CD14-positive monocyte (primary cell): ENCODE data around the gene EP400. TPM values are rescaled to one million over a fixed set of nuclear protein-coding genes. Genes with fewer than 3 reads are reported as not detected.

ENCODE experiments used
- DNase-seq, 3 donors: peaks; one replicate each; pipeline ENCODE4 v3.0.0-alpha.2; 2011 to 2022
- H2AFZ ChIP-seq: 2 replicates; pipeline ENCODE4 v1.6.0; 2012; ENCODE audit warnings: mild to moderate bottlenecking, low read depth, low read length, inconsistent platforms; ENCODE audit not compliant: insufficient read depth, poor library complexity, severe bottlenecking
- H3K27ac ChIP-seq, 2 donors: 1 replicate in 1 of 2; 2 replicates in 1 of 2; pipeline ENCODE4 v1.5.1; 2012 to 2013; ENCODE audit warnings: low read length in 2 of 2, control low read depth in 1 of 2, inconsistent platforms in 1 of 2, low read depth in 1 of 2, mild to moderate bottlenecking in 1 of 2
- H3K27me3 ChIP-seq, 2 donors: one replicate each; pipeline versions ENCODE4 v1.6.0 to v1.6.1; 2011 to 2013; ENCODE audit warnings: low read length in 2 of 2; ENCODE audit not compliant: control insufficient read depth in 2 of 2, insufficient read depth in 2 of 2
- H3K36me3 ChIP-seq, 2 donors: replicated peaks in 1 of 2; 1 replicate in 1 of 2; 2 replicates in 1 of 2; pipeline versions ENCODE4 v1.5.1 to v1.6.1; 2012 to 2013; ENCODE audit warnings: low read length in 2 of 2, control low read depth in 1 of 2, inconsistent platforms in 1 of 2, mild to moderate bottlenecking in 1 of 2; ENCODE audit not compliant: insufficient read depth in 2 of 2, control insufficient read depth in 1 of 2
- H3K4me1 ChIP-seq, 2 donors: 1 replicate in 1 of 2; 2 replicates in 1 of 2; pipeline versions ENCODE4 v1.5.1 to v1.6.1; 2012 to 2013; ENCODE audit warnings: low read length in 2 of 2, control low read depth in 1 of 2, inconsistent platforms in 1 of 2, mild to moderate bottlenecking in 1 of 2, moderate library complexity in 1 of 2; ENCODE audit not compliant: insufficient read depth in 2 of 2, control insufficient read depth in 1 of 2
- H3K4me2 ChIP-seq: replicated peaks from 2 replicates; pipeline ENCODE3; 2012; ENCODE audit warnings: low read length, moderate library complexity, mild to moderate bottlenecking; ENCODE audit not compliant: poor library complexity, severe bottlenecking; ENCODE audit errors: extremely low read depth
- H3K4me3 ChIP-seq, 3 experiments: fragments of 200-600 bp in 1 of 3; sonication (generic) in 1 of 3; replicated peaks in 1 of 3; 1 replicate in 2 of 3; 2 replicates in 1 of 3; pipeline ENCODE4 v1.5.1; 2011 to 2013; ENCODE audit warnings: low read length in 3 of 3, mild to moderate bottlenecking in 3 of 3, control low read depth in 2 of 3, low read depth in 2 of 3, inconsistent platforms in 1 of 3, moderate library complexity in 1 of 3
- H3K79me2 ChIP-seq: 2 replicates; pipeline ENCODE4 v1.6.0; 2012; ENCODE audit warnings: mild to moderate bottlenecking, control low read depth, inconsistent platforms, low read length, moderate library complexity; ENCODE audit not compliant: insufficient read depth
- H3K9ac ChIP-seq: 2 replicates; pipeline ENCODE4 v1.6.0; 2017; ENCODE audit warnings: low read length, mild to moderate bottlenecking; ENCODE audit not compliant: insufficient read depth, poor library complexity, severe bottlenecking
- H3K9me3 ChIP-seq, 2 donors: replicated peaks in 1 of 2; 1 replicate in 1 of 2; 2 replicates in 1 of 2; pipeline versions ENCODE4 v1.5.1 to v1.6.1; 2012 to 2013; ENCODE audit warnings: low read length in 2 of 2, control low read depth in 1 of 2; ENCODE audit not compliant: control insufficient read depth in 1 of 2, insufficient read depth in 1 of 2
- H4K20me1 ChIP-seq: 2 replicates; pipeline ENCODE4 v1.6.0; 2012; ENCODE audit warnings: mild to moderate bottlenecking, low read length, control low read depth, moderate library complexity; ENCODE audit not compliant: insufficient read depth
- H3K27ac Mint-ChIP-seq, 7 donors: one replicate each; pipeline ENCODE4 v1.8.0; 2020; ENCODE audit warnings: mild to moderate bottlenecking in 7 of 7, mixed read lengths in 7 of 7, moderate library complexity in 6 of 7, inconsistent platforms in 2 of 7
- H3K27me3 Mint-ChIP-seq, 3 donors: one replicate each; pipeline ENCODE4 v1.8.0; 2021 to 2022; ENCODE audit warnings: low read depth in 3 of 3, mild to moderate bottlenecking in 3 of 3, mixed read lengths in 3 of 3, moderate library complexity in 3 of 3, inconsistent platforms in 1 of 3
- H3K36me3 Mint-ChIP-seq, 2 donors: one replicate each; pipeline ENCODE4 v1.8.0; 2020; ENCODE audit warnings: mixed read lengths in 2 of 2, inconsistent platforms in 1 of 2, mild to moderate bottlenecking in 1 of 2
- H3K4me1 Mint-ChIP-seq: one replicate; pipeline ENCODE4 v1.8.0; 2020; ENCODE audit warnings: mild to moderate bottlenecking, mixed read lengths
- H3K4me3 Mint-ChIP-seq, 2 donors: one replicate each; pipeline ENCODE4 v1.8.0; 2020; ENCODE audit warnings: mild to moderate bottlenecking in 2 of 2, mixed read lengths in 2 of 2, moderate library complexity in 1 of 2
- H3K9me3 Mint-ChIP-seq, 7 donors: one replicate each; pipeline ENCODE4 v1.8.0; 2020 to 2022; ENCODE audit warnings: mixed read lengths in 7 of 7, mild to moderate bottlenecking in 6 of 7, moderate library complexity in 6 of 7, inconsistent platforms in 2 of 7
- WGBS: methylation state at CpG from one replicate; pipeline ENCODE4 v1.1.5; 2013; ENCODE audit warnings: missing lambda C conversion rate; ENCODE audit not compliant: insufficient coverage; 5-methylcytosine and 5-hydroxymethylcytosine counted together
- intact Hi-C, 2 donors: fragments of 100-400 bp; cut with micrococcal nuclease; formaldehyde crosslinking; loops; one replicate each; pipeline versions ENCODE4 v1.15.0 to v1.15.1; 2023
- polyA plus RNA-seq, 3 donors: library from polyadenylated mRNA; depleted of rRNA in 1 of 3; unstranded in 2 of 3; stranded (reverse) in 1 of 3; fragments of 300-500 nt in 2 of 3; fragments of >200 nt in 1 of 3; fragmentation: Illumina TruSeq in 2 of 3; gene quantifications; 1 replicate in 2 of 3; 2 replicates in 1 of 3; pipeline ENCODE4 v1.2.3, GENCODE V29; 2012 to 2021
- TF ChIP-seq, protein P1 (sequence below): fragments of 200-600 bp; IDR thresholded peaks from one replicate; pipeline ENCODE4 v1.8.0; 2022; ENCODE audit warnings: antibody characterized with exemption, mild to moderate bottlenecking

EP400 gene
- polyA plus RNA-seq, 3 donors, result 0.65 to 12.1 (median 0.81) TPM

DNA sequence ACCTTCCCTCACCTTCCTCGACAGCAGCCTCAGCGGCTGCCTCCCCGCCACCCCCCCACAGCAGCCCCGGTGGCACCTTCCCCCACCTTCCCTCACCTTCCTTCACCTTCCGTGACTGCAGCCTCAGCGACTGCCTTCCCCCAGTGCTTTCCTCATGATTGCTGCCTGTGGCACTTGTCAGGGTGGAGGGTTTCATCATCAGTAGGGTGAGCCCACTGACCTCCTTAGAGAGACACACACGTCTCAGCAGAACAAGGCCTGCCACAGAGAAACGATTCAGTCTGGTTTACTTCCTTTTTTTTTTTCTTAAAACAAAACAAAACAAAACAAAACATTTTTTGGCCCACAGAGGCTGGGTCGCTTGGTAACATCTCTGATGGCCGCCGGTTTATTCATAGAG is 75.0 kb downstream of the EP400 start:
- peaks cover 93 to 100% of the 10 kb centered on the region in 2 donors for H3K36me3 ChIP-seq
- WGBS, result 100% methylated on average over 2 of the region's 11 CpGs
- no peaks in the 10 kb centered on the region for H4K20me1 ChIP-seq
- DNase-seq, result peak in 1 of 3 donors; percentile 26
- TF ChIP-seq, protein P1, sequence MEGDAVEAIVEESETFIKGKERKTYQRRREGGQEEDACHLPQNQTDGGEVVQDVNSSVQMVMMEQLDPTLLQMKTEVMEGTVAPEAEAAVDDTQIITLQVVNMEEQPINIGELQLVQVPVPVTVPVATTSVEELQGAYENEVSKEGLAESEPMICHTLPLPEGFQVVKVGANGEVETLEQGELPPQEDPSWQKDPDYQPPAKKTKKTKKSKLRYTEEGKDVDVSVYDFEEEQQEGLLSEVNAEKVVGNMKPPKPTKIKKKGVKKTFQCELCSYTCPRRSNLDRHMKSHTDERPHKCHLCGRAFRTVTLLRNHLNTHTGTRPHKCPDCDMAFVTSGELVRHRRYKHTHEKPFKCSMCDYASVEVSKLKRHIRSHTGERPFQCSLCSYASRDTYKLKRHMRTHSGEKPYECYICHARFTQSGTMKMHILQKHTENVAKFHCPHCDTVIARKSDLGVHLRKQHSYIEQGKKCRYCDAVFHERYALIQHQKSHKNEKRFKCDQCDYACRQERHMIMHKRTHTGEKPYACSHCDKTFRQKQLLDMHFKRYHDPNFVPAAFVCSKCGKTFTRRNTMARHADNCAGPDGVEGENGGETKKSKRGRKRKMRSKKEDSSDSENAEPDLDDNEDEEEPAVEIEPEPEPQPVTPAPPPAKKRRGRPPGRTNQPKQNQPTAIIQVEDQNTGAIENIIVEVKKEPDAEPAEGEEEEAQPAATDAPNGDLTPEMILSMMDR, result no peak
- peak overlapping the region in 3 of 7 donors; percentile 63 to 82 (median 81) for H3K27ac Mint-ChIP-seq
- no peaks in the 10 kb centered on the region for H3K27me3 ChIP-seq
- H3K4me2 ChIP-seq, result no peak overlapping the region
- peaks cover 7% of the 10 kb centered on the region for H3K4me1 Mint-ChIP-seq
- H3K27ac ChIP-seq, result peak overlapping the region in 1 of 2 donors; percentile 14
- peaks cover 83 to 97% of the 10 kb centered on the region in 2 donors for H3K36me3 Mint-ChIP-seq
- no peaks in the 10 kb centered on the region for H3K9me3 Mint-ChIP-seq
- H2AFZ ChIP-seq, result no peak overlapping the region
- H3K4me3 Mint-ChIP-seq, result no peak overlapping the region
- peaks cover 0 to 1% (median 0%) of the 10 kb centered on the region in 3 donors for H3K27me3 Mint-ChIP-seq
- intact Hi-C loops, result no loop called here
- no peaks in the 10 kb centered on the region for H3K79me2 ChIP-seq
- no peaks in the 10 kb centered on the region for H3K4me1 ChIP-seq
- H3K9ac ChIP-seq, result no peak overlapping the region
- H3K9me3 ChIP-seq, result no peaks in the 10 kb centered on the region
- no peak overlapping the region for H3K4me3 ChIP-seq

GRCh38 chr12:132025526-132025925 is 75.8 kb downstream of the EP400 start:
- intact Hi-C loops, result no loop called here
- peaks cover 0 to 1% (median 0%) of the 10 kb centered on the region in 3 donors for H3K27me3 Mint-ChIP-seq
- no peak overlapping the region for H3K4me3 Mint-ChIP-seq
- Histone ChIP-seq H2AFZ (no peak overlapping the region), H3K4me1 (no peaks in the 10 kb centered on the region), H3K4me3 (no peak overlapping the region), H3K36me3 (peaks cover 93 to 100% of the 10 kb centered on the region in 2 donors), H3K9me3 (no peaks in the 10 kb centered on the region), H3K27me3 (no peaks in the 10 kb centered on the region), H3K79me2 (no peaks in the 10 kb centered on the region), H4K20me1 (no peaks in the 10 kb centered on the region), H3K4me2 (no peak overlapping the region), H3K27ac (no peak overlapping the region), H3K9ac (no peak overlapping the region)
- TF ChIP-seq, protein P1, result no peak
- H3K4me1 Mint-ChIP-seq, result peaks cover 7% of the 10 kb centered on the region
- DNase-seq, result no peak
- H3K36me3 Mint-ChIP-seq, result peaks cover 83 to 97% of the 10 kb centered on the region in 2 donors
- no peaks in the 10 kb centered on the region for H3K9me3 Mint-ChIP-seq
- peak overlapping the region in 2 of 7 donors; percentile 63 to 82 for H3K27ac Mint-ChIP-seq
- WGBS, result 100% methylated on average over 8 of the region's 14 CpGs
